ENCODE measurements around the gene VSIG10.

- TF ChIP-seq CTCF (IDR thresholded peaks at IDR 0.05) (no peak), POLR2A (IDR thresholded peaks at IDR 0.05) (no peak)
These were observed 33.2 kb downstream of the VSIG10 start for GRCh38 chr12:118070650-118071049.

All from breast epithelium (tissue), 3 donors.